H7 (cell line): ENCODE results near the gene SPNS2. TPM values are rescaled to one million over a fixed set of nuclear protein-coding genes. Genes with fewer than 3 reads are reported as not detected.

Experiments used
- DNase-seq: peaks from one replicate; pipeline ENCODE4 v3.0.0; 2012
- H3K27me3 ChIP-seq: 2 replicates; pipeline ENCODE4 v1.6.0; 2011; ENCODE audit warnings: mild to moderate bottlenecking, low read length; ENCODE audit not compliant: control insufficient read depth, insufficient read depth
- H3K36me3 ChIP-seq: replicated peaks from 2 replicates; pipeline ENCODE4 v1.5.1; 2011; ENCODE audit warnings: low read length; ENCODE audit not compliant: control insufficient read depth, insufficient read depth
- H3K4me3 ChIP-seq: 2 replicates; pipeline ENCODE4 v1.5.1; 2011; ENCODE audit warnings: low read depth, mild to moderate bottlenecking, control low read depth, low read length, moderate library complexity; ENCODE audit not compliant: insufficient read depth
- total RNA-seq: library from RNA; depleted of rRNA; stranded (reverse); fragments of >200 nt; shearing (Covaris generic); gene quantifications from 2 replicates; pipeline ENCODE4 v1.2.3, GENCODE V29; 2014

SPNS2 gene
- total RNA-seq, 1 experiment from 2014 or later = 2.1 TPM

GRCh38 chr17:4476017-4476416 lies 22.7 kb upstream of the SPNS2 start:
- DNase-seq = peak; percentile 47
- H3K4me3 ChIP-seq = no peak overlapping the region
- H3K36me3 ChIP-seq = no peaks in the 10 kb centered on the region
- H3K27me3 ChIP-seq = no peaks in the 10 kb centered on the region

GRCh38 chr17:4476511-4477070 lies 22.1 kb upstream of the SPNS2 start:
- peak; percentile 65 for DNase-seq
- H3K4me3 ChIP-seq = no peak overlapping the region
- no peaks in the 10 kb centered on the region for H3K27me3 ChIP-seq
- no peaks in the 10 kb centered on the region for H3K36me3 ChIP-seq

GRCh38 chr17:4477255-4477791 lies 21.4 kb upstream of the SPNS2 start:
- peak; percentile 65 for DNase-seq
- Histone ChIP-seq H3K36me3 (no peaks in the 10 kb centered on the region), H3K4me3 (no peak overlapping the region), H3K27me3 (no peaks in the 10 kb centered on the region)

- Histone ChIP-seq H3K36me3 (no peaks in the 10 kb centered on the region), H3K27me3 (no peaks in the 10 kb centered on the region), H3K4me3 (no peak overlapping the region)
- DNase-seq = peak; percentile 34
Measured at GRCh38 chr17:4478318-4478830, 20.3 kb upstream of the SPNS2 start.

- H3K36me3 ChIP-seq = no peaks in the 10 kb centered on the region
Measured at GRCh38 chr17:4479340-4479981, 19.2 kb upstream of the SPNS2 start.

GRCh38 chr17:4479982-4480751 lies 18.5 kb upstream of the SPNS2 start:
- no peaks in the 10 kb centered on the region for H3K36me3 ChIP-seq
- DNase-seq = peak; percentile 43
- H3K4me3 ChIP-seq = no peak overlapping the region
- H3K27me3 ChIP-seq = no peaks in the 10 kb centered on the region

More at GRCh38 chr17:4479340-4479981, 19.2 kb upstream of the SPNS2 start:
- DNase-seq = peak; percentile 25
- Histone ChIP-seq H3K27me3 (no peaks in the 10 kb centered on the region), H3K4me3 (no peak overlapping the region)

- peak; percentile 49 for DNase-seq
- H3K36me3 ChIP-seq = no peaks in the 10 kb centered on the region
- no peaks in the 10 kb centered on the region for H3K27me3 ChIP-seq
- H3K4me3 ChIP-seq = no peak overlapping the region
Measured at GRCh38 chr17:4480929-4481898, 17.5 kb upstream of the SPNS2 start.

- no peak overlapping the region for H3K4me3 ChIP-seq
- no peaks in the 10 kb centered on the region for H3K36me3 ChIP-seq
- H3K27me3 ChIP-seq = no peaks in the 10 kb centered on the region
- peak; percentile 61 for DNase-seq
Measured at GRCh38 chr17:4482338-4483011, 16.2 kb upstream of the SPNS2 start.

- no peaks in the 10 kb centered on the region for H3K36me3 ChIP-seq
- no peak overlapping the region for H3K4me3 ChIP-seq
- no peaks in the 10 kb centered on the region for H3K27me3 ChIP-seq
- DNase-seq = peak; percentile 55
Measured at GRCh38 chr17:4483012-4483840, 15.5 kb upstream of the SPNS2 start.

- Histone ChIP-seq H3K4me3 (no peak overlapping the region), H3K27me3 (no peaks in the 10 kb centered on the region), H3K36me3 (no peaks in the 10 kb centered on the region)
- no peak for DNase-seq
Measured at GRCh38 chr17:4485676-4486646, 12.7 kb upstream of the SPNS2 start.

- H3K27me3 ChIP-seq = no peaks in the 10 kb centered on the region; the same call in 1 of the 2 replicates
- no peak for DNase-seq
Measured at GRCh38 chr17:4487296-4487695, 11.4 kb upstream of the SPNS2 start.

More at GRCh38 chr17:4487296-4487695, 11.4 kb upstream of the SPNS2 start:
- no peak overlapping the region for H3K4me3 ChIP-seq
- H3K36me3 ChIP-seq = no peaks in the 10 kb centered on the region
